ENCODE data around the gene UBN2. TPM values are rescaled to one million over a fixed set of nuclear protein-coding genes. Genes with fewer than 3 reads are reported as not detected.
"Not testable (repeated sequence)": the region's sequence is repeated elsewhere in the genome, so short reads cannot be mapped to it uniquely, and the experiment has no call there.

The UBN2 gene
- total RNA-seq, 1 donor from 2014 or later, result 34.9 TPM

- Mint-ChIP-seq H3K36me3 (ENCODE audit: unreplicated experiment) (no peaks in the 10 kb centered on the region), H3K27me3 (ENCODE audit: unreplicated experiment) (no peaks in the 10 kb centered on the region), H3K9me3 (ENCODE audit: unreplicated experiment) (no peaks in the 10 kb centered on the region), H3K4me3 (ENCODE audit: unreplicated experiment) (no peak overlapping the region), H3K27ac (ENCODE audit: unreplicated experiment) (no peak overlapping the region), H3K4me1 (ENCODE audit: low read depth, unreplicated experiment) (no peaks in the 10 kb centered on the region)
- TF ChIP-seq CTCF (IDR thresholded peaks at IDR 0.05; ENCODE audit: partially characterized antibody, unreplicated experiment), result no peak
- DNase-seq, result no peak
Observed at GRCh38 chr7:139317939-139318505, 87.0 kb downstream of the UBN2 start.

GRCh38 chr7:139321071-139321745 lies 90.2 kb downstream of the UBN2 start:
- no peaks in the 10 kb centered on the region for H3K36me3 Mint-ChIP-seq (ENCODE audit: unreplicated experiment)
- no peak for TF ChIP-seq CTCF (IDR thresholded peaks at IDR 0.05; ENCODE audit: partially characterized antibody, unreplicated experiment)
- no peak overlapping the region for H3K4me3 Mint-ChIP-seq (ENCODE audit: unreplicated experiment)
- H3K27me3 Mint-ChIP-seq (ENCODE audit: unreplicated experiment), result no peaks in the 10 kb centered on the region
- no peaks in the 10 kb centered on the region for H3K9me3 Mint-ChIP-seq (ENCODE audit: unreplicated experiment)
- H3K4me1 Mint-ChIP-seq (ENCODE audit: low read depth, unreplicated experiment), result no peaks in the 10 kb centered on the region
- no peak overlapping the region for H3K27ac Mint-ChIP-seq (ENCODE audit: unreplicated experiment)
- DNase-seq, result no peak

GRCh38 chr7:139324709-139325108 lies 93.7 kb downstream of the UBN2 start:
- DNase-seq; H3K27ac Mint-ChIP-seq (ENCODE audit: unreplicated experiment); H3K4me1 Mint-ChIP-seq (ENCODE audit: low read depth, unreplicated experiment); H3K36me3 Mint-ChIP-seq (ENCODE audit: unreplicated experiment); H3K4me3 Mint-ChIP-seq (ENCODE audit: unreplicated experiment); H3K9me3 Mint-ChIP-seq (ENCODE audit: unreplicated experiment); H3K27me3 Mint-ChIP-seq (ENCODE audit: unreplicated experiment): not testable (repeated sequence)

GRCh38 chr7:139328375-139328774 lies 97.3 kb downstream of the UBN2 start:
- no peak for TF ChIP-seq CTCF (IDR thresholded peaks at IDR 0.05; ENCODE audit: partially characterized antibody, unreplicated experiment)
- Mint-ChIP-seq H3K36me3 (ENCODE audit: unreplicated experiment) (no peaks in the 10 kb centered on the region), H3K4me3 (ENCODE audit: unreplicated experiment) (no peak overlapping the region), H3K4me1 (ENCODE audit: low read depth, unreplicated experiment) (no peaks in the 10 kb centered on the region), H3K27ac (ENCODE audit: unreplicated experiment) (no peak overlapping the region), H3K9me3 (ENCODE audit: unreplicated experiment) (no peaks in the 10 kb centered on the region), H3K27me3 (ENCODE audit: unreplicated experiment) (peaks cover 1% of the 10 kb centered on the region)
- no peak for DNase-seq

GRCh38 chr7:139329119-139329518 lies 98.1 kb downstream of the UBN2 start:
- peaks cover 1% of the 10 kb centered on the region for H3K27me3 Mint-ChIP-seq (ENCODE audit: unreplicated experiment)
- H3K9me3 Mint-ChIP-seq (ENCODE audit: unreplicated experiment), result no peaks in the 10 kb centered on the region
- H3K27ac Mint-ChIP-seq (ENCODE audit: unreplicated experiment), result no peak overlapping the region
- no peaks in the 10 kb centered on the region for H3K4me1 Mint-ChIP-seq (ENCODE audit: low read depth, unreplicated experiment)
- H3K36me3 Mint-ChIP-seq (ENCODE audit: unreplicated experiment), result no peaks in the 10 kb centered on the region
- H3K4me3 Mint-ChIP-seq (ENCODE audit: unreplicated experiment), result no peak overlapping the region
- DNase-seq, result no peak
- no peak for TF ChIP-seq CTCF (IDR thresholded peaks at IDR 0.05; ENCODE audit: partially characterized antibody, unreplicated experiment)
